NCI-H345 (cell line): ENCODE measurements around the gene CD300LB.
"Not testable (repeated sequence)": the region's sequence is repeated elsewhere in the genome, so short reads cannot be mapped to it uniquely, and the experiment has no call there.

Experiments
- DNase-seq: peaks from one replicate; lab custom pipeline; 2025; lab: John Stamatoyannopoulos, UW

Gene CD300LB

GRCh38 chr17:74491626-74492025, 39.6 kb downstream of the CD300LB start:
- no peak for DNase-seq

DNA sequence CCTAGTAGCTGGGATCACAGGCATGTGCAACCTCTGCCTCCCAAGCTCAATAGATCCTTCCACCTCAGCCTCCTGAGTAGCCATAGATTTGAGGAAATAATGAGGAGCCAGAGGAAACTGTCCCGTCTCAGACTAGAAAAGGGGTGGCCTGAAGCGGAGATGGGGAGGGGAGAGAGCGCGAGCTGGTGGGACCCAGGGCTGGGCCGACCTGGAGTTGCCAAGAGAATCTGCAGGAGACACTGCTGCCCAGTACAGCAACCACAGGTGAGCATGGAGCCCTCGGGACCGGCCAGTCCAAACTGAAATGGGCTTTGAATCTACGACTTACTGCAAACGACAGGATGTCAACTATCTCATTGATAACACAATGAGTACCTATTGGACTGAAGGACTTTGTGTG, 40.6 kb downstream of the CD300LB start:
- no peak for DNase-seq

DNA sequence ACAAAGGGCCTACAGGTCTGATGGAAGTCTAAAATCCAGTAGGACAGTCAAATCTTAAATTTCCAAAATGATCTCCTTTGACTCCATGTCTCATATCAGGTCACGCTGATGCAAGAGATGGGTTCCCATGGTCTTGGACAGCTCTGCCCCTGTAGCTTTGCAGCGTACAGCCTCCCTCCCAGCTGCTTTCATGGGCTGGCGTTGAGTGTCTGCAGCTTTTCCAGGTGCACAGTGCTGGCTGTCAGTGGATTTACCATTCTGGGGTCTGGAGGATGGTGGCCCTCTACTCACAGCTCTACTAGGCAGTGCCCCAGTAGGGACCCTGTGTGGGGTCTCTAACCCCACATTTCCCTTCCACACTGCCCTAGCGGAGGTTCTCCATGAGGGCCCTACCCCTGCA, 43.0 kb downstream of the CD300LB start:
- DNase-seq: not testable (repeated sequence)

DNA sequence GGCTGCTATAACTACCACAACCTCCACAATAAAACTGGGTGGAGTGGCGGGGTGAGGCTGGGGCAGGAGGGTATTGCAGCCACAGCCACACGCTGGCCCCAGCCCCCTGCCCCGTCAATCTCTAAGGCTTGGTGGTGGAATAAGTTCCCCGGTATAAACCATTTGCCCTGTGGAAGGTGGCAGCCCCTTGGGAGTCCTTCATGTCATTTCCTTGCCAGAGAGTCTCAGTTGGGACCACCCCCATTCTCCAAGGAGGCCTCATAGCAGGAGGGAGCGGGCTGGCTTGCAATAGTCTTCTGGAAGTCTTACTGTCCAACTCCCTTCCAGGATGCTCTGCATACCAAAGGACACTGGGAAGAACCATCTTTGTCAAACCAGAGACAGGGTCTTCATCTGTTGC, 45.4 kb downstream of the CD300LB start:
- no peak for DNase-seq

DNA sequence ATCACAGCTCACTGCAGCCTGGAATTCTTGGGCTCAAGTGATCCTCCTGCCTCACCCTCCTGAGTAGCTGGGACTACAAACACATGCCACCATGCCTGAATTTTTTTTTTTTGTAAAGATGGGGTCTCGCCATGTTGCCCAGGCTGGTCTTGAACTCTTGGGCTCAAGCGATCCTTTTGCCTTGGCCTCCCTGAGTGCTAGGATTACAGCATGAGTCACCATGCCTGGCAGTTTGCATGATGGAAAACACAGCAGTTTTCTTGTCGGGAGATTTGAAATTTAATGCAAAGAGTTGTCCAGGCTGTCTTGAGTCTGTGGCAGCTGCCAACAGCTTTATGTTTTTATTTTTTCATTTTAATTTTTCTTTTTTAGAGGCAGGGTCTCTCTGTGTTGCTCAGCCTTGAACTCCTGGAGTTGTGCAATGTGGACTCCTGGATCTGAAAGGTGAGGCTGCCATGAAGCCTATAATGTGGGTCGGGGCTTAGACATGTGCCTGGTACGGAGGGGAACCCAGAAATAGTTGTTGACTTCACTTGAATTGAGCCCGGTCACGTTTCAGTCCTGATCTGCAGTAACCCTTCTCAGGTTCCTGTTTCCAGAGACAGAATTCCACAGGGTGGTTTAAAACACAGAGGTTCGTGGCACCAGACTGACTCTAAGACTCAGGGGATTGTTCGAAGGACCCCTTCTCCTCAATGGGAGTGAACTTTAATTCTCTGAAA, 46.1 kb downstream of the CD300LB start:
- DNase-seq: no peak

GRCh38 chr17:74484066-74484465, 47.2 kb downstream of the CD300LB start:
- DNase-seq: no peak

GRCh38 chr17:74481621-74482020, 49.7 kb downstream of the CD300LB start:
- DNase-seq: no peak

- no peak for DNase-seq
Measured at GRCh38 chr17:74480290-74480689, 51.0 kb downstream of the CD300LB start.

DNA sequence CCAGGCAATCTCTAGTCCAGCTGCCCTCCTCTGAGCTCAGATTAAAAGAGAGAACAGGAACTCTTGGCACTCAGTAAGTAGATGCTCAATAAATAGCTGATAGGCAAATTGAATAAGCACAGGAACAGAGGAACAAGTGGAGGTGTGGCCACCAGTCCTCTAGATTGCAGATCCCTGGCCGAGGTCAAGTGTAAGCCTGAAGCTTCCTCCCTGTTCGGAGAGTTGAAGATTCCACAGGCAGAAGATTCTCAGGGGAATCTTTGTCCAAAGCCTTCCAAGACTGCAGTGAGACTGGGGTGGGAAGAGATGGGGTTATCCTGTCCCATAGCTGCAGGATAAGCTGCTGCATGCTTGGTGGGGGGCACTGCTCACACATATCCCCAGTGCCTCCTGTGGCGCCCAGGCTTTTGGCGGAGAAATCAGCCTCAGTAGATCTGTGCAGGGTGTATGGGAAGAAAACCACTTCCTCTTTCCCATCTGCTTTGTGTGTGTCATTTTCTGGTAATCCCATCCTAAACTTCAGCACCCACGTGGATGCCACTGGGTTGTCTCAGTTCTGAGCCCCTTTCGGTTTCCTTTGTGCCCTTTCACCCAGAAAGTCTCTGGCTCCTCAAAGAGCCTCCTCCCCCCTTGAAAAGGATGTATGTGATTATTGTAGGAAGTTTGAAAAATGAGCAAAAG, 52.7 kb downstream of the CD300LB start:
- DNase-seq: no peak

DNA sequence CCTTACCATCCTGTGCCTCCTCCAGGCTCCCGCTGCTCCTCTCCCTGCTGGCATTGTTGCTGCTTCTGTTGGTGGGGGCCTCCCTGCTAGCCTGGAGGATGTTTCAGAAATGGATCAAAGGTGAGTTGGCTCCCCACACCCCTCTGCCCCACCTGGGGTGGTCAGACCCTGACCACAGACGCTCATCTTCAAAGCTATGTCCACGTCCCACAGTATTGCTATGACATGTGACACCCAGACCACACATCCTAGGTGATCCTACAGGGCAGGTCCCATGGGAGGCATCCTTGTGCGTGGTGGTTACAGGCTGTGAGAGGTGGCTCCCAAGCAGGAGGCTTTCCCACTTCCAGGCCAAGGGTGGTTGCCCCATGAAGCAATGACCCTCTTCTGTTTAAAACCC, 53.9 kb downstream of the CD300LB start:
- DNase-seq: no peak

DNA sequence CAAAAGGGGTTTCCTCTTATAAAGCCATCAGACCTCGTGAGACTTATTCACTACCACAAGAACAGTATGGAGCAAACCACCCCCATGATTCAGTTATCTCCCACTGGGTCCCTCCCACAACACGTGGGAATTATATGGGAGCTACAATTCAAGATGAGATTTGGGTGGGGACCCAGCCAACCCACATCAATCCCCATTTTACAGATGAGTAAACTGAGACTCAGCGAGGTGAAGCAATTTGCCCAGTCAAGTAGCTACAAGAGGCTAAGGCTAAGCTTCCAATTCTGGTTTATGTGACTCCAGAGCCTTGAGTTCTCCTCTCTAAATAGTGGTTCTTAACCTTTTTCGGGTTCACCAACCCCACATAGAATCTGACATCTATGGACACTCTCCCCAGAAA, 56.1 kb downstream of the CD300LB start:
- no peak for DNase-seq

GRCh38 chr17:74474043-74474792, 57.1 kb downstream of the CD300LB start:
- no peak for DNase-seq

- no peak for DNase-seq
Measured at GRCh38 chr17:74473294-74473693, 58.0 kb downstream of the CD300LB start.

- DNase-seq: no peak
Measured at GRCh38 chr17:74472890-74473289, 58.4 kb downstream of the CD300LB start.

DNA sequence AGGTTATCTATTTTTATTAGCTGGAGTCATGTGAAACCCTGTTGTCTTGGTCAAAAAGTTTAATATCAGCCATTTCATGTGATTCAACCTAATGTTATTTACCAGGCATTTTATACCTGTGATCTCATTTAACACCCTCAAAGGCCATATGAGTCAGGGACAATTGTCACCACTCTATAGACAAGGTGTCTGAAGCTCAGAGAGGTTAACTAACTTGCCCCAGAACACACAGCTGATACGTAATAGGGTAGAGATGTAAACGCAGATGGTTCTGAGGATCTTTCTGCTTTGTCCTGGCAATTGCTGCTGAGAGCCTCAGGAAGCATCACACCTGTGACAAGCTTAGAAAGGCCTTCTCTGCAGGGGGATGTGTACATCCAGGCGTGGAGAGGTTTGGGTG, 59.9 kb downstream of the CD300LB start:
- no peak for DNase-seq
